HG03520 (cell line): Measurements from ENCODE around the gene BABAM2.

Source experiments
- ATAC-seq: cut with Tn5 transposase; IDR thresholded peaks from one replicate; pipeline ENCODE4 v1.9.1; 2021; ENCODE audit warnings: mild to moderate bottlenecking, moderate library complexity; ENCODE audit not compliant: unreplicated experiment

The BABAM2 gene

GRCh38 chr2:28270456-28271152 lies 380.1 kb downstream of the BABAM2 start:
- ATAC-seq, result no peak

- no peak for ATAC-seq
Measured at GRCh38 chr2:28271231-28271918, 380.8 kb downstream of the BABAM2 start.

- no peak for ATAC-seq
Measured at GRCh38 chr2:28271919-28272250, 381.4 kb downstream of the BABAM2 start.

- ATAC-seq, result no peak
Measured at GRCh38 chr2:28273751-28274150, 383.2 kb downstream of the BABAM2 start.

GRCh38 chr2:28274911-28275685 lies 384.6 kb downstream of the BABAM2 start:
- no peak for ATAC-seq

- no peak for ATAC-seq
Measured at GRCh38 chr2:28276076-28276618, 385.6 kb downstream of the BABAM2 start.

GRCh38 chr2:28276807-28277206 lies 386.3 kb downstream of the BABAM2 start:
- no peak for ATAC-seq

- no peak for ATAC-seq
Measured at GRCh38 chr2:28277466-28277865, 386.9 kb downstream of the BABAM2 start.

- no peak for ATAC-seq
Measured at GRCh38 chr2:28279371-28279770, 388.8 kb downstream of the BABAM2 start.

- no peak for ATAC-seq
Measured at GRCh38 chr2:28280619-28281018, 390.1 kb downstream of the BABAM2 start.

- ATAC-seq, result no peak
Measured at GRCh38 chr2:28281739-28282138, 391.2 kb downstream of the BABAM2 start.

GRCh38 chr2:28282248-28282647 lies 391.7 kb downstream of the BABAM2 start:
- no peak for ATAC-seq

GRCh38 chr2:28282861-28283646 lies 392.5 kb downstream of the BABAM2 start:
- ATAC-seq, result no peak

- no peak for ATAC-seq
Measured at GRCh38 chr2:28283861-28284260, 393.3 kb downstream of the BABAM2 start.

GRCh38 chr2:28286678-28287077 lies 396.1 kb downstream of the BABAM2 start:
- ATAC-seq, result no peak

- no peak for ATAC-seq
Measured at GRCh38 chr2:28287256-28287915, 396.9 kb downstream of the BABAM2 start.

GRCh38 chr2:28288620-28289019 lies 398.1 kb downstream of the BABAM2 start:
- no peak for ATAC-seq

GRCh38 chr2:28291811-28292440 lies 401.4 kb downstream of the BABAM2 start:
- ATAC-seq, result no peak

- no peak for ATAC-seq
Measured at GRCh38 chr2:28292491-28292890, 402.0 kb downstream of the BABAM2 start.

- ATAC-seq, result no peak
Measured at GRCh38 chr2:28293416-28293815, 402.9 kb downstream of the BABAM2 start.
